HepG2 (cell line): ENCODE results near the gene RPS6KA2. TPM values are rescaled to one million over a fixed set of nuclear protein-coding genes. Genes with fewer than 3 reads are reported as not detected.

Experiments
- ATAC-seq: fragments of 200-7000 bp; cut with Tn5 transposase; 3 replicates; pipeline ENCODE4 v1.9.1; 2020; ENCODE audit warnings: mild to moderate bottlenecking, moderate library complexity
- BruUV-seq: library from RNA; stranded (reverse); fragments of 400-500 nt; replicated peaks from 2 replicates; lab custom pipeline; 2021; lab: Mats Ljungman, UMichigan
- CTCF ChIA-PET: fragments of 300-600 bp; formaldehyde crosslinking; extraction: SDS; loops from one replicate; lab custom pipeline; 2021; ENCODE audit warnings: low total read pairs, inconsistent platforms, low intra/inter-chr PET ratio; lab: Yijun Ruan, JAX
- POLR2A ChIA-PET: fragments of 350-600 bp; sonication (Branson Sonifier 250); formaldehyde crosslinking; loops from one replicate; lab custom pipeline; 2020; ENCODE audit warnings: antibody characterized with exemption, inconsistent platforms; lab: Yijun Ruan, JAX
- DNase-seq: peaks from one replicate; pipeline ENCODE4 v3.0.0-alpha.2; 2015; ENCODE audit warnings: low spot score
- FAIRE-seq: peaks from 3 replicates; lab custom pipeline; 2011; peaks lifted over from hg19 to GRCh38; lab: Jason Lieb, UNC
- H2AFZ ChIP-seq: one replicate; pipeline ENCODE4 v1.6.1; 2011; ENCODE audit warnings: low read length, inconsistent platforms
- H3K27ac ChIP-seq: fragments of 300-600 bp; 3 replicates; pipeline ENCODE4 v1.8.0; 2011; ENCODE audit warnings: mixed run types, mild to moderate bottlenecking, mixed read lengths, low read length, inconsistent platforms; ENCODE audit not compliant: insufficient read depth; ENCODE audit errors: extremely low read length
- H3K27me3 ChIP-seq, 2 experiments: fragments of 200-600 bp in 1 of 2; 2 replicates in 1 of 2; 3 replicates in 1 of 2; pipeline versions ENCODE4 v1.6.0 to v1.8.0; 2011; ENCODE audit warnings: low read length in 2 of 2, mild to moderate bottlenecking in 2 of 2, moderate library complexity in 2 of 2, inconsistent platforms in 1 of 2; ENCODE audit not compliant: insufficient read depth in 2 of 2, control insufficient read depth in 1 of 2
- H3K36me3 ChIP-seq, 2 experiments: fragments of 200-600 bp in 1 of 2; replicated peaks in 1 of 2; 2 replicates in 1 of 2; 3 replicates in 1 of 2; pipeline versions ENCODE4 v1.5.1 to v1.8.0; 2011; ENCODE audit warnings: low read length in 2 of 2, inconsistent platforms in 1 of 2; ENCODE audit not compliant: insufficient read depth in 2 of 2, control insufficient read depth in 1 of 2
- H3K4me1 ChIP-seq: 2 replicates; pipeline ENCODE4 v1.5.1; 2012; ENCODE audit warnings: low read length, inconsistent platforms; ENCODE audit not compliant: insufficient read depth
- H3K4me2 ChIP-seq: 2 replicates; pipeline ENCODE4 v1.6.0; 2011; ENCODE audit warnings: low read depth, low read length, inconsistent platforms
- H3K4me3 ChIP-seq, 3 experiments: fragments of 200-600 bp in 1 of 3; sonication (generic), shearing (Covaris generic) in 1 of 3; replicated peaks in 1 of 3; 2 replicates each; pipeline ENCODE4 v1.5.1; 2011 to 2016; ENCODE audit warnings: low read length in 3 of 3, inconsistent platforms in 2 of 3, low read depth in 2 of 3, mild to moderate bottlenecking in 2 of 3, control low read depth in 1 of 3, mixed read lengths in 1 of 3; ENCODE audit not compliant: insufficient read depth in 1 of 3
- H3K79me2 ChIP-seq: one replicate; pipeline ENCODE4 v1.6.1; 2011; ENCODE audit warnings: low read length, inconsistent platforms; ENCODE audit not compliant: insufficient read depth
- H3K9ac ChIP-seq: 2 replicates; pipeline ENCODE4 v1.6.0; 2011; ENCODE audit warnings: mild to moderate bottlenecking, low read depth, low read length, inconsistent platforms; ENCODE audit not compliant: insufficient read depth
- H3K9me3 ChIP-seq: 2 replicates; pipeline ENCODE4 v1.5.1; 2012; ENCODE audit warnings: mild to moderate bottlenecking, low read length
- H4K20me1 ChIP-seq: 2 replicates; pipeline ENCODE4 v1.6.0; 2011; ENCODE audit warnings: inconsistent platforms, mild to moderate bottlenecking, low read length, moderate library complexity; ENCODE audit not compliant: insufficient read depth
- ATF7-NPFF ChIP-seq: sonication (generic); formaldehyde crosslinking; IDR thresholded peaks from 2 replicates; pipeline ENCODE4 v1.8.1; 2023; ENCODE audit warnings: mild to moderate bottlenecking, low read depth, missing genetic modification reagents, moderate library complexity
- DPF2 ChIP-seq: sonication (generic); formaldehyde crosslinking; IDR thresholded peaks from 2 replicates; pipeline ENCODE4 v1.4.0; 2020; ENCODE audit warnings: mild to moderate bottlenecking, low read depth, missing genetic modification reagents, borderline replicate concordance
- ETS1 ChIP-seq: sonication (generic); formaldehyde crosslinking; IDR thresholded peaks from 2 replicates; pipeline ENCODE4 v1.4.0; 2020; ENCODE audit warnings: missing genetic modification reagents
- NCOR1 ChIP-seq: fragments of 200-600 bp; sonication (generic); IDR thresholded peaks from 2 replicates; pipeline ENCODE4 v1.7.0; 2017; ENCODE audit warnings: antibody characterized with exemption, low read length, borderline replicate concordance
- NRL ChIP-seq: sonication (generic); formaldehyde crosslinking; IDR thresholded peaks from 2 replicates; pipeline ENCODE4 v1.5.0; 2020; ENCODE audit warnings: missing genetic modification reagents, mild to moderate bottlenecking, moderate library complexity, borderline replicate concordance
- RARA ChIP-seq: IDR thresholded peaks from 2 replicates; pipeline ENCODE4 v1.6.1; 2016; ENCODE audit warnings: missing genetic modification reagents, missing compliant biosample characterization
- SNAPC2 ChIP-seq: sonication (generic); formaldehyde crosslinking; IDR thresholded peaks from 2 replicates; pipeline ENCODE4 v1.8.1; 2022; ENCODE audit warnings: mild to moderate bottlenecking, missing genetic modification reagents
- SP5 ChIP-seq: IDR thresholded peaks from 2 replicates; pipeline ENCODE4 v1.6.1; 2016; ENCODE audit warnings: low read depth, borderline replicate concordance
- TGIF2 ChIP-seq: IDR thresholded peaks from 2 replicates; pipeline ENCODE4 v1.6.1; 2016; ENCODE audit warnings: control low read depth, missing compliant biosample characterization
- ZBTB8A ChIP-seq: sonication (generic); formaldehyde crosslinking; IDR thresholded peaks from 2 replicates; pipeline ENCODE4 v1.4.0; 2020; ENCODE audit warnings: mild to moderate bottlenecking, low read depth, missing genetic modification reagents, borderline replicate concordance
- ZNF432 ChIP-seq: sonication (generic); formaldehyde crosslinking; IDR thresholded peaks from 2 replicates; pipeline ENCODE4 v1.5.0; 2020; ENCODE audit warnings: missing genetic modification reagents, mild to moderate bottlenecking, borderline replicate concordance
- WGBS: methylation state at CpG from one replicate; pipeline ENCODE4 v1.1.6; 2017; ENCODE audit warnings: low lambda C conversion rate; 5-methylcytosine and 5-hydroxymethylcytosine counted together
- in situ Hi-C: cut with HindIII; loops from 2 replicates; pipeline ENCODE4 v1.10.0; 2017; ENCODE audit warnings: low pct_unique_long_range_greater_than_20kb; ENCODE audit not compliant: extremely low pct_ligation_motif_present
- intact Hi-C: fragments of 100-400 bp; cut with micrococcal nuclease; formaldehyde crosslinking; loops from one replicate; pipeline ENCODE4 v1.10.0; 2022; ENCODE audit not compliant: unreplicated experiment
- polyA plus RNA-seq, 8 experiments: library from polyadenylated mRNA; depleted of rRNA in 3 of 8; stranded (reverse) in 7 of 8; unstranded in 1 of 8; fragments of >200 nt; fragmentation: Illumina TruSeq in 4 of 8; extraction: Trizol in 4 of 8; gene quantifications; 2 replicates each; pipeline versions ENCODE4 v1.2.1 to v1.2.3, GENCODE V29; 2011 to 2016; ENCODE audit warnings: low read depth in 4 of 8, missing spikeins in 1 of 8, mixed read lengths in 1 of 8; ENCODE audit not compliant: insufficient read depth in 1 of 8
- total RNA-seq, 5 experiments: library from RNA; depleted of rRNA; stranded (reverse); fragments of >200 nt; fragmentation: Illumina TruSeq; extraction: Trizol; gene quantifications; 2 replicates each; pipeline ENCODE4 v1.2.3, GENCODE V29; 2016; ENCODE audit warnings: low read depth in 1 of 5

The RPS6KA2 gene
- total and polyA plus RNA-seq, 2 of the 13 experiments (the other 11 are each of a cell fraction or from before 2014, with no cell fraction given), result 0.22 to 0.38 TPM

- Histone ChIP-seq H3K79me2 (no peaks in the 10 kb centered on the region), H3K27ac (no peak overlapping the region), H3K36me3 (no peaks in the 10 kb centered on the region), H3K4me2 (no peak overlapping the region), H3K4me3 (no peak overlapping the region), H3K27me3 (peaks cover 7 to 66% of the 10 kb centered on the region in 2 experiments; a peak in 4 of 5 replicates), H3K9ac (no peak overlapping the region), H2AFZ (no peak overlapping the region), H3K4me1 (no peaks in the 10 kb centered on the region), H3K9me3 (no peaks in the 10 kb centered on the region), H4K20me1 (no peaks in the 10 kb centered on the region; the same call in 1 of the 2 replicates)
- DNase-seq, result no peak
- peak; percentile 18 for FAIRE-seq
- POLR2A ChIA-PET, result no interaction called here
- ATAC-seq, result no peak
- intact Hi-C loops, result no loop called here
- BruUV-seq, result no TSS peak
- in situ Hi-C loops, result no loop called here
- WGBS, result 47% methylated on average over 22 of the region's 22 CpGs
- TF ChIP-seq TGIF2 (CRISPR knock-in tag) (no peak), SNAPC2 (CRISPR knock-in tag) (no peak), NCOR1 (no peak), ETS1 (CRISPR knock-in tag) (no peak), RARA (CRISPR knock-in tag) (no peak), ZBTB8A (CRISPR knock-in tag) (no peak), DPF2 (CRISPR knock-in tag) (no peak), ATF7-NPFF (no peak), NRL (CRISPR knock-in tag) (no peak), SP5 (no peak), ZNF432 (no peak)
- CTCF ChIA-PET, result no interaction called here
Observed at GRCh38 chr6:166570929-166571713, 55.9 kb downstream of the RPS6KA2 start.
